GM19468 (cell line): ENCODE data around the gene CLEC3B.
"Not testable (repeated sequence)": the region's sequence is repeated elsewhere in the genome, so short reads cannot be mapped to it uniquely, and the experiment has no call there.

Experiments used
- ATAC-seq: cut with Tn5 transposase; IDR thresholded peaks from one replicate; pipeline ENCODE4 v1.9.1; 2021; ENCODE audit warnings: mild to moderate bottlenecking, moderate library complexity, moderate number of reproducible peaks; ENCODE audit not compliant: unreplicated experiment; ENCODE audit errors: extremely low read depth

The CLEC3B gene

GRCh38 chr3:45064512-45065372 is 38.6 kb downstream of the CLEC3B start:
- ATAC-seq, result no peak

GRCh38 chr3:45065373-45065720 is 39.2 kb downstream of the CLEC3B start:
- no peak for ATAC-seq

GRCh38 chr3:45066109-45066801 is 40.2 kb downstream of the CLEC3B start:
- ATAC-seq, result no peak

GRCh38 chr3:45067486-45067885 is 41.4 kb downstream of the CLEC3B start:
- no peak for ATAC-seq

GRCh38 chr3:45067941-45068340 is 41.8 kb downstream of the CLEC3B start:
- ATAC-seq, result no peak

GRCh38 chr3:45071075-45071474 is 45.0 kb downstream of the CLEC3B start:
- no peak for ATAC-seq

- no peak for ATAC-seq
Observed at GRCh38 chr3:45075821-45076625, 49.9 kb downstream of the CLEC3B start.

- ATAC-seq, result not testable (repeated sequence)
Observed at GRCh38 chr3:45078256-45078655, 52.2 kb downstream of the CLEC3B start.

- no peak for ATAC-seq
Observed at GRCh38 chr3:45078910-45079522, 52.9 kb downstream of the CLEC3B start.

GRCh38 chr3:45079715-45080114 is 53.6 kb downstream of the CLEC3B start:
- no peak for ATAC-seq

- ATAC-seq, result no peak
Observed at GRCh38 chr3:45080824-45081223, 54.7 kb downstream of the CLEC3B start.

- ATAC-seq, result no peak
Observed at GRCh38 chr3:45081506-45082141, 55.5 kb downstream of the CLEC3B start.

GRCh38 chr3:45082142-45082538 is 56.0 kb downstream of the CLEC3B start:
- ATAC-seq, result no peak

GRCh38 chr3:45083023-45083422 is 56.9 kb downstream of the CLEC3B start:
- no peak for ATAC-seq

- no peak for ATAC-seq
Observed at GRCh38 chr3:45084361-45084760, 58.3 kb downstream of the CLEC3B start.

GRCh38 chr3:45084820-45085816 is 59.0 kb downstream of the CLEC3B start:
- ATAC-seq, result no peak
